A549 (cell line): Measurements from ENCODE around the gene CCDC157.
A peak's percentile ranks its signal among the peaks of the same experiment; 100 is the strongest.

Experiments
- CEBPB ChIP-seq, 2 experiments: fragments of >200 bp in 1 of 2; sonication (Bioruptor Twin) in 1 of 2; formaldehyde crosslinking in 1 of 2; IDR thresholded peaks; 2 replicates each; pipeline ENCODE4 v1.6.1; 2012 to 2016
- EHMT2 ChIP-seq: fragments of 200-600 bp; sonication (generic); IDR thresholded peaks from 2 replicates; pipeline ENCODE4 v1.6.1; 2016; ENCODE audit warnings: antibody characterized with exemption, low read depth, mild to moderate bottlenecking, moderate library complexity
- MAFK ChIP-seq: fragments of 450-650 bp; IDR thresholded peaks from 2 replicates; pipeline ENCODE4 v1.6.1; 2014; ENCODE audit not compliant: partially characterized antibody
- POLR2A ChIP-seq: IDR thresholded peaks from 2 replicates; pipeline ENCODE4 v1.6.1; 2012; ENCODE audit warnings: mild to moderate bottlenecking, low read length
- RAD21 ChIP-seq, 2 experiments: fragments of >200 bp in 1 of 2; sonication (Bioruptor Twin) in 1 of 2; formaldehyde crosslinking in 1 of 2; IDR thresholded peaks in 1 of 2; conservative IDR thresholded peaks in 1 of 2; 2 replicates in 1 of 2; 3 replicates in 1 of 2; pipeline ENCODE4 v1.6.1; 2012 to 2018; ENCODE audit warnings: inconsistent platforms in 1 of 2
- RCOR1 ChIP-seq: fragments of 150-350 bp; IDR thresholded peaks from 2 replicates; pipeline ENCODE4 v1.6.1; 2014; ENCODE audit warnings: antibody characterized with exemption, low read length, low read depth
- RFX5 ChIP-seq: fragments of 450-650 bp; IDR thresholded peaks from 2 replicates; pipeline ENCODE4 v1.7.1; 2014; ENCODE audit warnings: antibody characterized with exemption, mild to moderate bottlenecking, moderate library complexity
- RNF2 ChIP-seq: fragments of 200-600 bp; sonication (generic); IDR thresholded peaks from 2 replicates; pipeline ENCODE4 v1.6.1; 2016; ENCODE audit warnings: low read depth, mild to moderate bottlenecking, antibody characterized with exemption, moderate library complexity, borderline replicate concordance
- TF ChIP-seq, protein P1 (sequence below): fragments of >200 bp; sonication (Bioruptor Twin); formaldehyde crosslinking; IDR thresholded peaks from 3 replicates; pipeline ENCODE4 v1.5.1; 2016
- TF ChIP-seq, protein P2 (sequence below): fragments of 150-350 bp; IDR thresholded peaks from 2 replicates; pipeline ENCODE4 v1.6.1; 2014; ENCODE audit warnings: low read depth, mild to moderate bottlenecking, low read length

DNA sequence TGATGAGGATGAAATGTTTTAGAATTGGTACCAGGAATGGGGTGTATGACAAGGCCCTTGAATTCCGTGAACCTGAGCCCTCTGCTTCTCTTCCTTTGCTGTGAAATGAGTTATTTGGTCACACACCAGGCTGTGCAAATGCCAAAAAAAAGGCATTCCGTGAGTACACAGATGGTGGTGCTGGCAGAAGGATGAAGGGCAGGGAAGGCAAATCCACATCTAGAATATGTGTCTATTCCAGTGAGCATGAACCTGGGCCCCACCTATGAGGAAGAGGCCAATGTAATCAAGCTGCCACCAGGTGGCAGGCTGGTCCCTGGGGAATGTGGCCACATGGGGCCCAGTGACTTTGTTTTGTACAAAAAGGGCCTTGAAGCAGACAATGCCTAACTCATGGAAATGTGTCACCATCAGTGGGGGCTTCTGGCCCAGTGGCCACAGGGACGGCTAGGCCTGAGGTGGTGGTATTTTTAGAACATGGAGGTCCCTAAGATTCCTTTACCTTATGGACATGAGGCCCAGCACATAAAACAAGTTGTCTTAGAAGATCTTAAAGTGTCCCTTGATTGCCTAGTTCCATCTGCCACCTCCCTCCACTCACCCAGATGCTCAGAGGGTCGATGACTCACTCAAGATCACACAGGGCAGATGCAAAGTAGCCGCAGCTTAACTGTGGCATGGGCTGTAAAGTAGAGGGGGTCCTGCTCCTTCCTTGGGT is 34.3 kb downstream of the CCDC157 start:
- TF ChIP-seq, protein P1, sequence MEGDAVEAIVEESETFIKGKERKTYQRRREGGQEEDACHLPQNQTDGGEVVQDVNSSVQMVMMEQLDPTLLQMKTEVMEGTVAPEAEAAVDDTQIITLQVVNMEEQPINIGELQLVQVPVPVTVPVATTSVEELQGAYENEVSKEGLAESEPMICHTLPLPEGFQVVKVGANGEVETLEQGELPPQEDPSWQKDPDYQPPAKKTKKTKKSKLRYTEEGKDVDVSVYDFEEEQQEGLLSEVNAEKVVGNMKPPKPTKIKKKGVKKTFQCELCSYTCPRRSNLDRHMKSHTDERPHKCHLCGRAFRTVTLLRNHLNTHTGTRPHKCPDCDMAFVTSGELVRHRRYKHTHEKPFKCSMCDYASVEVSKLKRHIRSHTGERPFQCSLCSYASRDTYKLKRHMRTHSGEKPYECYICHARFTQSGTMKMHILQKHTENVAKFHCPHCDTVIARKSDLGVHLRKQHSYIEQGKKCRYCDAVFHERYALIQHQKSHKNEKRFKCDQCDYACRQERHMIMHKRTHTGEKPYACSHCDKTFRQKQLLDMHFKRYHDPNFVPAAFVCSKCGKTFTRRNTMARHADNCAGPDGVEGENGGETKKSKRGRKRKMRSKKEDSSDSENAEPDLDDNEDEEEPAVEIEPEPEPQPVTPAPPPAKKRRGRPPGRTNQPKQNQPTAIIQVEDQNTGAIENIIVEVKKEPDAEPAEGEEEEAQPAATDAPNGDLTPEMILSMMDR: peak; percentile 43; the same call in 2 of the 3 replicates
- TF ChIP-seq RNF2: no peak
- TF ChIP-seq EHMT2: no peak
- no peak for TF ChIP-seq CEBPB (IDR thresholded peaks at IDR 0.05)
- no peak for TF ChIP-seq POLR2A
- no peak for TF ChIP-seq RCOR1
- TF ChIP-seq, protein P2, sequence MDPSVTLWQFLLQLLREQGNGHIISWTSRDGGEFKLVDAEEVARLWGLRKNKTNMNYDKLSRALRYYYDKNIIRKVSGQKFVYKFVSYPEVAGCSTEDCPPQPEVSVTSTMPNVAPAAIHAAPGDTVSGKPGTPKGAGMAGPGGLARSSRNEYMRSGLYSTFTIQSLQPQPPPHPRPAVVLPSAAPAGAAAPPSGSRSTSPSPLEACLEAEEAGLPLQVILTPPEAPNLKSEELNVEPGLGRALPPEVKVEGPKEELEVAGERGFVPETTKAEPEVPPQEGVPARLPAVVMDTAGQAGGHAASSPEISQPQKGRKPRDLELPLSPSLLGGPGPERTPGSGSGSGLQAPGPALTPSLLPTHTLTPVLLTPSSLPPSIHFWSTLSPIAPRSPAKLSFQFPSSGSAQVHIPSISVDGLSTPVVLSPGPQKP: no peak
- TF ChIP-seq RAD21 (conservative IDR thresholded peaks at IDR 0.05 in 1 of 2, IDR thresholded peaks at IDR 0.05 in 1 of 2): peak in 1 of 2 experiments; percentile 68; a peak in 3 of 5 replicates
- TF ChIP-seq RFX5: no peak
- TF ChIP-seq MAFK: no peak
